ENCODE measurements around the gene DIRAS2. TPM values are rescaled to one million over a fixed set of nuclear protein-coding genes. Genes with fewer than 3 reads are reported as not detected.

DIRAS2 gene
- total and polyA plus RNA-seq, 2 donors (not counting 1 experiment from before 2014, with no cell fraction given): not detected

- H3K4me2 ChIP-seq (replicated peaks; ENCODE audit: low read depth, low read length, poor library complexity, severe bottlenecking): no peak overlapping the region
- no peaks in the 10 kb centered on the region for H3K36me3 ChIP-seq (replicated peaks in 1 of 2; ENCODE audit: control extremely low read depth in 1 of 2, control insufficient read depth in 1 of 2, extremely low read depth in 1 of 2, insufficient read depth in 2 of 2, low read length in 1 of 2)
- no peak for TF ChIP-seq EZH2 (IDR thresholded peaks at IDR 0.05; ENCODE audit: borderline replicate concordance, insufficient read depth, low read depth, low read length, poor library complexity, severe bottlenecking)
- TF ChIP-seq, protein P1, sequence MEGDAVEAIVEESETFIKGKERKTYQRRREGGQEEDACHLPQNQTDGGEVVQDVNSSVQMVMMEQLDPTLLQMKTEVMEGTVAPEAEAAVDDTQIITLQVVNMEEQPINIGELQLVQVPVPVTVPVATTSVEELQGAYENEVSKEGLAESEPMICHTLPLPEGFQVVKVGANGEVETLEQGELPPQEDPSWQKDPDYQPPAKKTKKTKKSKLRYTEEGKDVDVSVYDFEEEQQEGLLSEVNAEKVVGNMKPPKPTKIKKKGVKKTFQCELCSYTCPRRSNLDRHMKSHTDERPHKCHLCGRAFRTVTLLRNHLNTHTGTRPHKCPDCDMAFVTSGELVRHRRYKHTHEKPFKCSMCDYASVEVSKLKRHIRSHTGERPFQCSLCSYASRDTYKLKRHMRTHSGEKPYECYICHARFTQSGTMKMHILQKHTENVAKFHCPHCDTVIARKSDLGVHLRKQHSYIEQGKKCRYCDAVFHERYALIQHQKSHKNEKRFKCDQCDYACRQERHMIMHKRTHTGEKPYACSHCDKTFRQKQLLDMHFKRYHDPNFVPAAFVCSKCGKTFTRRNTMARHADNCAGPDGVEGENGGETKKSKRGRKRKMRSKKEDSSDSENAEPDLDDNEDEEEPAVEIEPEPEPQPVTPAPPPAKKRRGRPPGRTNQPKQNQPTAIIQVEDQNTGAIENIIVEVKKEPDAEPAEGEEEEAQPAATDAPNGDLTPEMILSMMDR (IDR thresholded peaks at IDR 0.05): no peak
- H3K27ac Mint-ChIP-seq: no peak overlapping the region
- no peak overlapping the region for H3K9ac ChIP-seq (ENCODE audit: low read length)
- H3K79me2 ChIP-seq (ENCODE audit: control insufficient read depth, insufficient read depth, low read length): no peaks in the 10 kb centered on the region
- CTCF ChIA-PET: interaction anchor here (0.7 kb wide), 1 partner anchor 703 kb away, joined by 5 read pairs; no protein-coding TSS in a partner anchor
- H3K9me3 ChIP-seq (ENCODE audit: control extremely low read depth in 1 of 3, control insufficient read depth in 2 of 3, insufficient read depth in 1 of 3, low read length in 2 of 3): no peaks in the 10 kb centered on the region
- ATAC-seq (ENCODE audit: low read depth) (no peak), DNase-seq (no peak)
- WGBS (ENCODE audit: insufficient coverage): no CpG with 5 or more reads among the region's 3 CpGs
- intact Hi-C loops (cut with micrococcal nuclease): no loop called here
- H3K9me3 Mint-ChIP-seq (ENCODE audit: insufficient read depth): no peaks in the 10 kb centered on the region
- no peak overlapping the region for H2AFZ ChIP-seq (ENCODE audit: insufficient read depth, low read depth, low read length, poor library complexity, severe bottlenecking)
- peaks cover 16% of the 10 kb centered on the region for H3K27me3 Mint-ChIP-seq
- H3K27me3 ChIP-seq (replicated peaks in 1 of 4; ENCODE audit: control extremely low read depth in 1 of 4, control insufficient read depth in 3 of 4, insufficient read depth in 4 of 4, low read length in 3 of 4): peaks cover 0 to 5% (median 0%) of the 10 kb centered on the region in 4 experiments
- peaks cover 0 to 10% of the 10 kb centered on the region in 2 donors for H3K4me1 ChIP-seq (ENCODE audit: control insufficient read depth in 2 of 2, insufficient read depth in 2 of 2, low read length in 2 of 2)
- POLR2A ChIA-PET: no interaction called here
- H3K4me3 ChIP-seq (ENCODE audit: control extremely low read depth in 1 of 5, extremely low read depth in 1 of 5, insufficient read depth in 1 of 5, low read depth in 2 of 5, low read length in 4 of 5): no peak overlapping the region
- no peaks in the 10 kb centered on the region for H3K4me1 Mint-ChIP-seq
- H4K20me1 ChIP-seq (ENCODE audit: control insufficient read depth, insufficient read depth, low read length, poor library complexity, severe bottlenecking): no peaks in the 10 kb centered on the region
- H3K27ac ChIP-seq (ENCODE audit: low read length in 2 of 2): no peak overlapping the region
- H3K4me3 Mint-ChIP-seq: no peak overlapping the region
Observed at GRCh38 chr9:90568667-90569066, 74.0 kb downstream of the DIRAS2 start.

- Mint-ChIP-seq H3K27me3 (peaks cover 3% of the 10 kb centered on the region), H3K4me3 (no peak overlapping the region), H3K27ac (no peak overlapping the region), H3K4me1 (no peaks in the 10 kb centered on the region), H3K9me3 (ENCODE audit: insufficient read depth) (no peaks in the 10 kb centered on the region)
- no peaks in the 10 kb centered on the region for H3K9me3 ChIP-seq (ENCODE audit: control extremely low read depth in 1 of 3, control insufficient read depth in 2 of 3, insufficient read depth in 1 of 3, low read length in 2 of 3)
- TF ChIP-seq EZH2 (IDR thresholded peaks at IDR 0.05; ENCODE audit: borderline replicate concordance, insufficient read depth, low read depth, low read length, poor library complexity, severe bottlenecking): no peak
- TF ChIP-seq, protein P1 (IDR thresholded peaks at IDR 0.05): no peak
- H3K36me3 ChIP-seq (replicated peaks in 1 of 2; ENCODE audit: control extremely low read depth in 1 of 2, control insufficient read depth in 1 of 2, extremely low read depth in 1 of 2, insufficient read depth in 2 of 2, low read length in 1 of 2): no peaks in the 10 kb centered on the region
- ATAC-seq (ENCODE audit: low read depth) (no peak), DNase-seq (no peak)
- no peak overlapping the region for H2AFZ ChIP-seq (ENCODE audit: insufficient read depth, low read depth, low read length, poor library complexity, severe bottlenecking)
- H3K9ac ChIP-seq (ENCODE audit: low read length): no peak overlapping the region
- H3K79me2 ChIP-seq (ENCODE audit: control insufficient read depth, insufficient read depth, low read length): no peaks in the 10 kb centered on the region
- ChIA-PET CTCF (no interaction called here), POLR2A (no interaction called here)
- H3K27ac ChIP-seq (ENCODE audit: low read length in 2 of 2): no peak overlapping the region
- no peaks in the 10 kb centered on the region for H3K4me1 ChIP-seq (ENCODE audit: control insufficient read depth in 2 of 2, insufficient read depth in 2 of 2, low read length in 2 of 2)
- 81% methylated on average over 4 of the region's 4 CpGs for WGBS (ENCODE audit: insufficient coverage)
- H3K4me3 ChIP-seq (ENCODE audit: control extremely low read depth in 1 of 5, extremely low read depth in 1 of 5, insufficient read depth in 1 of 5, low read depth in 2 of 5, low read length in 4 of 5): no peak overlapping the region
- H3K27me3 ChIP-seq (replicated peaks in 1 of 4; ENCODE audit: control extremely low read depth in 1 of 4, control insufficient read depth in 3 of 4, insufficient read depth in 4 of 4, low read length in 3 of 4): peaks cover 0 to under 1% (median 0%) of the 10 kb centered on the region in 4 experiments
- intact Hi-C loops (cut with micrococcal nuclease): no loop called here
- no peak overlapping the region for H3K4me2 ChIP-seq (replicated peaks; ENCODE audit: low read depth, low read length, poor library complexity, severe bottlenecking)
- H4K20me1 ChIP-seq (ENCODE audit: control insufficient read depth, insufficient read depth, low read length, poor library complexity, severe bottlenecking): no peaks in the 10 kb centered on the region
Observed at GRCh38 chr9:90562229-90562628, 80.4 kb downstream of the DIRAS2 start.

Other genes starting within 250 kb of the DIRAS2 start
- 242 and 251 TPM in 2 replicates for gene SYK, start 159.0 kb upstream of the DIRAS2 start, total RNA-seq
- gene SYK, start 159.0 kb upstream of the DIRAS2 start, polyA plus RNA-seq: 55.3 and 60.3 TPM in 2 replicates